CD8-positive, alpha-beta memory T cell (primary cell): Measurements from ENCODE around the gene MYO7B. TPM values are rescaled to one million over a fixed set of nuclear protein-coding genes. Genes with fewer than 3 reads are reported as not detected.

Source experiments
- CTCF ChIA-PET: fragments of 350-600 bp; sonication (Branson Sonifier 250); formaldehyde crosslinking; loops from one replicate; lab custom pipeline; 2021; ENCODE audit warnings: antibody characterized with exemption; lab: Charles Lee
- POLR2A ChIA-PET: fragments of 350-600 bp; sonication (Branson Sonifier 250); formaldehyde crosslinking; loops from one replicate; lab custom pipeline; 2021; ENCODE audit warnings: antibody characterized with exemption; lab: Charles Lee
- DNase-seq, 5 donors: peaks; one replicate each; pipeline versions ENCODE4 v3.0.0 to v3.0.0-alpha.2; 2020 to 2022; ENCODE audit warnings: mixed read lengths in 1 of 5
- H3K27ac ChIP-seq: one replicate; pipeline ENCODE4 v1.7.0; 2013; ENCODE audit warnings: low read depth, mild to moderate bottlenecking, low read length, moderate library complexity
- H3K27me3 ChIP-seq: 2 replicates; pipeline ENCODE4 v1.7.0; 2013; ENCODE audit warnings: low read length, mild to moderate bottlenecking; ENCODE audit not compliant: insufficient read depth, poor library complexity, severe bottlenecking
- H3K36me3 ChIP-seq: 2 replicates; pipeline ENCODE4 v1.7.0; 2013; ENCODE audit warnings: mild to moderate bottlenecking, low read length, moderate library complexity; ENCODE audit not compliant: insufficient read depth
- H3K4me1 ChIP-seq: 2 replicates; pipeline ENCODE4 v1.7.0; 2013; ENCODE audit warnings: mild to moderate bottlenecking, low read length, moderate library complexity; ENCODE audit not compliant: insufficient read depth
- H3K4me3 ChIP-seq: 2 replicates; pipeline ENCODE4 v1.7.0; 2013; ENCODE audit warnings: mild to moderate bottlenecking, low read length
- H3K9me3 ChIP-seq: 2 replicates; pipeline ENCODE4 v1.7.0; 2013; ENCODE audit warnings: mild to moderate bottlenecking, low read length
- H3K27ac Mint-ChIP-seq, 8 donors: one replicate each; pipeline ENCODE4 v1.8.0; 2020 to 2021; ENCODE audit warnings: mixed read lengths in 8 of 8, mild to moderate bottlenecking in 6 of 8, inconsistent platforms in 3 of 8, moderate library complexity in 3 of 8
- H3K27me3 Mint-ChIP-seq, 2 donors: one replicate each; pipeline ENCODE4 v1.8.0; 2020 to 2021; ENCODE audit warnings: mixed read lengths in 2 of 2, mild to moderate bottlenecking in 1 of 2, moderate library complexity in 1 of 2
- H3K36me3 Mint-ChIP-seq, 3 donors: one replicate each; pipeline ENCODE4 v1.8.0; 2020 to 2021; ENCODE audit warnings: mixed read lengths in 3 of 3, inconsistent platforms in 1 of 3, mild to moderate bottlenecking in 1 of 3
- H3K4me1 Mint-ChIP-seq, 3 donors: one replicate each; pipeline ENCODE4 v1.8.0; 2020 to 2021; ENCODE audit warnings: mixed read lengths in 3 of 3, inconsistent platforms in 1 of 3, mild to moderate bottlenecking in 1 of 3
- H3K4me3 Mint-ChIP-seq, 7 donors: one replicate each; pipeline ENCODE4 v1.8.0; 2020 to 2021; ENCODE audit warnings: mixed read lengths in 7 of 7, mild to moderate bottlenecking in 6 of 7, moderate library complexity in 4 of 7, inconsistent platforms in 2 of 7
- H3K9me3 Mint-ChIP-seq, 5 donors: one replicate each; pipeline ENCODE4 v1.8.0; 2020 to 2022; ENCODE audit warnings: mixed read lengths in 5 of 5, mild to moderate bottlenecking in 3 of 5, moderate library complexity in 2 of 5, inconsistent platforms in 1 of 5
- polyA plus RNA-seq: library from polyadenylated mRNA; unstranded; fragments of 300-500 nt; fragmentation: Illumina TruSeq; gene quantifications from one replicate; pipeline ENCODE4 v1.2.3, GENCODE V29; 2021
- total RNA-seq, 2 experiments: library from RNA; stranded (reverse); gene quantifications; one replicate each; pipeline ENCODE4 v1.2.3, GENCODE V29; 2021

Gene MYO7B
- total and polyA plus RNA-seq, 3 experiments from 2014 or later = not detected

GRCh38 chr2:127621981-127622431 lies 86.5 kb downstream of the MYO7B start:
- no peaks in the 10 kb centered on the region for H3K4me1 Mint-ChIP-seq
- no peaks in the 10 kb centered on the region for H3K9me3 Mint-ChIP-seq
- ChIA-PET CTCF (no interaction called here), POLR2A (no interaction called here)
- peak in 1 of 5 donors; percentile 30 for DNase-seq
- no peak overlapping the region for H3K4me3 Mint-ChIP-seq
- Histone ChIP-seq H3K36me3 (no peaks in the 10 kb centered on the region), H3K9me3 (no peaks in the 10 kb centered on the region), H3K4me3 (no peak overlapping the region), H3K4me1 (no peaks in the 10 kb centered on the region), H3K27ac (no peak overlapping the region), H3K27me3 (no peaks in the 10 kb centered on the region)
- no peak overlapping the region for H3K27ac Mint-ChIP-seq
- peaks cover 4 to 17% of the 10 kb centered on the region in 2 donors for H3K27me3 Mint-ChIP-seq
- no peaks in the 10 kb centered on the region for H3K36me3 Mint-ChIP-seq

- H3K9me3 ChIP-seq = no peaks in the 10 kb centered on the region
- no peaks in the 10 kb centered on the region for H3K36me3 Mint-ChIP-seq
- no peaks in the 10 kb centered on the region for H3K36me3 ChIP-seq
- H3K27ac ChIP-seq = no peak overlapping the region
- no peaks in the 10 kb centered on the region for H3K9me3 Mint-ChIP-seq
- H3K4me1 Mint-ChIP-seq = no peaks in the 10 kb centered on the region
- no peak overlapping the region for H3K4me3 ChIP-seq
- no peak overlapping the region for H3K4me3 Mint-ChIP-seq
- H3K27me3 ChIP-seq = no peaks in the 10 kb centered on the region
- no peak overlapping the region for H3K27ac Mint-ChIP-seq
- POLR2A ChIA-PET = no interaction called here
- H3K27me3 Mint-ChIP-seq = peaks cover 4 to 13% of the 10 kb centered on the region in 2 donors
- peak in 1 of 5 donors; percentile 21 for DNase-seq
- H3K4me1 ChIP-seq = no peaks in the 10 kb centered on the region
- CTCF ChIA-PET = no interaction called here
These were observed 87.3 kb downstream of the MYO7B start for GRCh38 chr2:127622561-127623387.

GRCh38 chr2:127623388-127624319 lies 88.2 kb downstream of the MYO7B start:
- Histone ChIP-seq H3K9me3 (no peaks in the 10 kb centered on the region), H3K4me3 (no peak overlapping the region), H3K4me1 (no peaks in the 10 kb centered on the region), H3K36me3 (no peaks in the 10 kb centered on the region), H3K27me3 (no peaks in the 10 kb centered on the region), H3K27ac (no peak overlapping the region)
- no peaks in the 10 kb centered on the region for H3K36me3 Mint-ChIP-seq
- H3K27me3 Mint-ChIP-seq = peaks cover 3 to 8% of the 10 kb centered on the region in 2 donors
- CTCF ChIA-PET = no interaction called here
- H3K27ac Mint-ChIP-seq = no peak overlapping the region
- DNase-seq = peak in 1 of 5 donors; percentile 45
- H3K9me3 Mint-ChIP-seq = no peaks in the 10 kb centered on the region
- H3K4me3 Mint-ChIP-seq = no peak overlapping the region
- POLR2A ChIA-PET = no interaction called here
- H3K4me1 Mint-ChIP-seq = no peaks in the 10 kb centered on the region

GRCh38 chr2:127624320-127624755 lies 88.9 kb downstream of the MYO7B start:
- no peaks in the 10 kb centered on the region for H3K27me3 ChIP-seq
- no peak overlapping the region for H3K27ac ChIP-seq
- no peaks in the 10 kb centered on the region for H3K36me3 ChIP-seq
- CTCF ChIA-PET = no interaction called here
- no peak overlapping the region for H3K4me3 ChIP-seq
- POLR2A ChIA-PET = no interaction called here
- no peaks in the 10 kb centered on the region for H3K9me3 ChIP-seq
- no peak for DNase-seq
- no peaks in the 10 kb centered on the region for H3K36me3 Mint-ChIP-seq
- H3K27ac Mint-ChIP-seq = no peak overlapping the region
- no peaks in the 10 kb centered on the region for H3K4me1 Mint-ChIP-seq
- no peaks in the 10 kb centered on the region for H3K9me3 Mint-ChIP-seq
- no peak overlapping the region for H3K4me3 Mint-ChIP-seq
- H3K4me1 ChIP-seq = no peaks in the 10 kb centered on the region
- H3K27me3 Mint-ChIP-seq = peaks cover 2 to 6% of the 10 kb centered on the region in 2 donors

GRCh38 chr2:127624756-127625571 lies 89.5 kb downstream of the MYO7B start:
- H3K9me3 Mint-ChIP-seq = no peaks in the 10 kb centered on the region
- H3K27ac ChIP-seq = no peak overlapping the region
- no peak overlapping the region for H3K27ac Mint-ChIP-seq
- H3K27me3 ChIP-seq = no peaks in the 10 kb centered on the region
- H3K36me3 ChIP-seq = no peaks in the 10 kb centered on the region
- H3K4me1 Mint-ChIP-seq = no peaks in the 10 kb centered on the region
- DNase-seq = peak in 1 of 5 donors; percentile 44
- H3K4me1 ChIP-seq = no peaks in the 10 kb centered on the region
- H3K9me3 ChIP-seq = no peaks in the 10 kb centered on the region
- ChIA-PET CTCF (no interaction called here), POLR2A (no interaction called here)
- H3K4me3 Mint-ChIP-seq = no peak overlapping the region
- H3K4me3 ChIP-seq = no peak overlapping the region
- H3K27me3 Mint-ChIP-seq = peaks cover 0 to 3% of the 10 kb centered on the region in 2 donors
- H3K36me3 Mint-ChIP-seq = no peaks in the 10 kb centered on the region

- CTCF ChIA-PET = no interaction called here
- Mint-ChIP-seq H3K9me3 (no peaks in the 10 kb centered on the region), H3K4me3 (no peak overlapping the region), H3K36me3 (no peaks in the 10 kb centered on the region), H3K27me3 (peaks cover 0 to 3% of the 10 kb centered on the region in 2 donors), H3K4me1 (no peaks in the 10 kb centered on the region), H3K27ac (no peak overlapping the region)
- H3K27me3 ChIP-seq = no peaks in the 10 kb centered on the region
- no peaks in the 10 kb centered on the region for H3K4me1 ChIP-seq
- POLR2A ChIA-PET = no interaction called here
- no peak for DNase-seq
- H3K9me3 ChIP-seq = no peaks in the 10 kb centered on the region
- no peak overlapping the region for H3K27ac ChIP-seq
- H3K36me3 ChIP-seq = no peaks in the 10 kb centered on the region
- no peak overlapping the region for H3K4me3 ChIP-seq
These were observed 90.1 kb downstream of the MYO7B start for GRCh38 chr2:127625572-127625951.

GRCh38 chr2:127626175-127626574 lies 90.7 kb downstream of the MYO7B start:
- POLR2A ChIA-PET = no interaction called here

More at GRCh38 chr2:127626175-127626574, 90.7 kb downstream of the MYO7B start:
- Histone ChIP-seq H3K4me3 (no peak overlapping the region), H3K9me3 (no peaks in the 10 kb centered on the region), H3K27ac (no peak overlapping the region), H3K27me3 (no peaks in the 10 kb centered on the region), H3K36me3 (no peaks in the 10 kb centered on the region), H3K4me1 (no peaks in the 10 kb centered on the region)
- H3K27me3 Mint-ChIP-seq = peaks cover 0 to 3% of the 10 kb centered on the region in 2 donors
- H3K9me3 Mint-ChIP-seq = no peaks in the 10 kb centered on the region
- H3K4me3 Mint-ChIP-seq = no peak overlapping the region
- H3K4me1 Mint-ChIP-seq = no peaks in the 10 kb centered on the region
- CTCF ChIA-PET = no interaction called here
- no peaks in the 10 kb centered on the region for H3K36me3 Mint-ChIP-seq
- H3K27ac Mint-ChIP-seq = no peak overlapping the region
- DNase-seq = no peak
